Measurements from ENCODE around the gene ICAM2.

DNA sequence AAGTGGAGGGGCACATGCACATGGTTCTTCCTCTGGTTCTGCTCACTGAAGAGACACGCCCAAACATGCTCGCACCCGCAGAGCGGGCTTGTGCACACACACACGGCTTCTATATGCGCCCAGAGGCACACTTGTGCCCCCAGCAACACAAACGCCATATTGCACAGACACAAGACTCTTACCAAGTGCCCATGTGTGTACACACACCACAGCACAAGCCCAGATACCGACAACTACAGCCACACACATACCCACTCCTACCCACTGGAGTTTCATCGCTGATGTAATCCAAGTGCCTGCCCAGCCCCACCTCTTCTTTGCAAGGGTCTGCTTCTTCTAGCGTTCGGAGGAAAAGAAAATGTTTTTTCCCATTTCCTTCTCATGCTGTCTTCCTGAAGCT is 28.8 kb downstream of the ICAM2 start:
- TF ChIP-seq, protein P1, sequence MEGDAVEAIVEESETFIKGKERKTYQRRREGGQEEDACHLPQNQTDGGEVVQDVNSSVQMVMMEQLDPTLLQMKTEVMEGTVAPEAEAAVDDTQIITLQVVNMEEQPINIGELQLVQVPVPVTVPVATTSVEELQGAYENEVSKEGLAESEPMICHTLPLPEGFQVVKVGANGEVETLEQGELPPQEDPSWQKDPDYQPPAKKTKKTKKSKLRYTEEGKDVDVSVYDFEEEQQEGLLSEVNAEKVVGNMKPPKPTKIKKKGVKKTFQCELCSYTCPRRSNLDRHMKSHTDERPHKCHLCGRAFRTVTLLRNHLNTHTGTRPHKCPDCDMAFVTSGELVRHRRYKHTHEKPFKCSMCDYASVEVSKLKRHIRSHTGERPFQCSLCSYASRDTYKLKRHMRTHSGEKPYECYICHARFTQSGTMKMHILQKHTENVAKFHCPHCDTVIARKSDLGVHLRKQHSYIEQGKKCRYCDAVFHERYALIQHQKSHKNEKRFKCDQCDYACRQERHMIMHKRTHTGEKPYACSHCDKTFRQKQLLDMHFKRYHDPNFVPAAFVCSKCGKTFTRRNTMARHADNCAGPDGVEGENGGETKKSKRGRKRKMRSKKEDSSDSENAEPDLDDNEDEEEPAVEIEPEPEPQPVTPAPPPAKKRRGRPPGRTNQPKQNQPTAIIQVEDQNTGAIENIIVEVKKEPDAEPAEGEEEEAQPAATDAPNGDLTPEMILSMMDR (IDR thresholded peaks at IDR 0.05; ENCODE audit: insufficient read depth, low read length, poor library complexity, severe bottlenecking) = no peak
- TF ChIP-seq EZH2phosphoT487 (conservative IDR thresholded peaks at IDR 0.05; ENCODE audit: low read length) = no peak
